ENCODE results near the gene SH3RF3. TPM values are rescaled to one million over a fixed set of nuclear protein-coding genes. Genes with fewer than 3 reads are reported as not detected.
A peak's percentile ranks its signal among the peaks of the same experiment; 100 is the strongest.

The SH3RF3 gene
- total RNA-seq, 2 experiments from 2014 or later = 1.9 to 2.3 TPM

DNA sequence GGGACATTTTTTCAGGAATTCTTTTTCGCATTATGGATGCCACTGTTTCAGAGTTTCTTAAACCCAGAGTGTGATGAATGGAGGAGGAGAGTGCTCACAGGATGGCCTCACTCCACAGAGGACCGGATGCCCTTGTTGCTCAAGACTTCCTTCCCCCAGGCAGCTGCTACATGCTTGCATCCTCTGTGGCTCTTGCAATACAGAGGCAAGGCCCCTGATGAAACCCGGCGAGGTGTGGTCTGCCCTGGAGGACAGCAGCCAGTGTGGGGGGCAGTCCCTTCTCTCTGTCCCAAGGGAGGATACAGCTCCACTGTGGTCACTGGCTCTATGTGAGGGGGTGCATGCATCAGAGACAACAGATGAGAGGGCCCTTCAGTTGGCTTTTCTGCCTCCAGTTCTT lies 109.6 kb downstream of the SH3RF3 start:
- peak; percentile 98 for ATAC-seq
- Mint-ChIP-seq H3K9me3 (no peaks in the 10 kb centered on the region), H3K36me3 (ENCODE audit: low read depth) (no peaks in the 10 kb centered on the region), H3K4me3 (no peak overlapping the region), H3K27ac (peak overlapping the region; percentile 68), H3K27me3 (no peaks in the 10 kb centered on the region), H3K4me1 (ENCODE audit: low read depth) (peaks cover 19% of the 10 kb centered on the region)
- intact Hi-C loops (cut with micrococcal nuclease) = no loop called here
- peak; percentile 67 for DNase-seq
- TF ChIP-seq CTCF (IDR thresholded peaks at IDR 0.05) = no peak
- ChIA-PET POLR2A (interaction anchor here (0.9 kb wide), 1 partner anchor 22 kb away, joined by 3 read pairs; no protein-coding TSS in a partner anchor), CTCF (interaction anchor here (0.6 kb wide), 1 partner anchor 10 kb away, joined by 3 read pairs; no protein-coding TSS in a partner anchor)

DNA sequence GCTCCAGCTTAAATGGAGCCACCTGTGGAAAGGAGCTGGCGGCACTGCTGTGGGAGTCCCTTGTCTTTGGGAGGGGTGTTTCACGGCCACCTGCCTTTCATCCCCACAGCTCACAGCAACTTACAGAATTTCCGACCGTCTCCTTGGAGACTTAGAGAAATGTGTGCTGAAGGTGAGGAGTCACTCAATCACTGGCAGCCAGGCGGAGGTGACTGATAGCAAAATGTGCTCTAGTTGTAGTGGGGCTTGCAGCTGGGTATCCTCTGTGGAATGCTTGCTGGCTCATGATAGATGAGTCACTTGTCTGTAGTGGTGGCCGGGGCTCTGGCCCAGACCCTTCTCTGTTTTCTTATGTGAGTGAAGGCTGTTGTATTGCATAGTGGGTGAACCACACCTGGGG lies 110.7 kb downstream of the SH3RF3 start:
- no peaks in the 10 kb centered on the region for H3K36me3 Mint-ChIP-seq (ENCODE audit: low read depth)
- no peak overlapping the region for H3K4me3 Mint-ChIP-seq
- peaks cover 19% of the 10 kb centered on the region for H3K4me1 Mint-ChIP-seq (ENCODE audit: low read depth)
- H3K9me3 Mint-ChIP-seq = no peaks in the 10 kb centered on the region
- intact Hi-C loops (cut with micrococcal nuclease) = no loop called here
- no peak overlapping the region for H3K27ac Mint-ChIP-seq
- TF ChIP-seq CTCF (IDR thresholded peaks at IDR 0.05) = no peak
- ChIA-PET POLR2A (no interaction called here), CTCF (no interaction called here)
- H3K27me3 Mint-ChIP-seq = no peaks in the 10 kb centered on the region
- ATAC-seq (no peak), DNase-seq (no peak)

GRCh38 chr2:109242210-109242653 lies 113.2 kb downstream of the SH3RF3 start:
- H3K27ac Mint-ChIP-seq = no peak overlapping the region
- ATAC-seq = no peak
- CTCF ChIA-PET = no interaction called here

GRCh38 chr2:109242654-109243331 lies 113.8 kb downstream of the SH3RF3 start:
- DNase-seq (no peak), ATAC-seq (no peak)
- H3K36me3 Mint-ChIP-seq (ENCODE audit: low read depth) = no peaks in the 10 kb centered on the region
- intact Hi-C loops (cut with micrococcal nuclease) = no loop called here
- no peak overlapping the region for H3K4me3 Mint-ChIP-seq
- no peak overlapping the region for H3K27ac Mint-ChIP-seq
- POLR2A ChIA-PET = no interaction called here
- CTCF ChIA-PET = no interaction called here
- peaks cover 13% of the 10 kb centered on the region for H3K4me1 Mint-ChIP-seq (ENCODE audit: low read depth)
- H3K27me3 Mint-ChIP-seq = no peaks in the 10 kb centered on the region
- TF ChIP-seq CTCF (IDR thresholded peaks at IDR 0.05) = no peak
- no peaks in the 10 kb centered on the region for H3K9me3 Mint-ChIP-seq

More at GRCh38 chr2:109242210-109242653, 113.2 kb downstream of the SH3RF3 start:
- no peak for DNase-seq
- H3K4me1 Mint-ChIP-seq (ENCODE audit: low read depth) = peaks cover 12% of the 10 kb centered on the region
- POLR2A ChIA-PET = no interaction called here
- no peak overlapping the region for H3K4me3 Mint-ChIP-seq
- H3K36me3 Mint-ChIP-seq (ENCODE audit: low read depth) = no peaks in the 10 kb centered on the region
- TF ChIP-seq CTCF (IDR thresholded peaks at IDR 0.05) = no peak
- H3K9me3 Mint-ChIP-seq = no peaks in the 10 kb centered on the region
- H3K27me3 Mint-ChIP-seq = no peaks in the 10 kb centered on the region
- intact Hi-C loops (cut with micrococcal nuclease) = no loop called here

DNA sequence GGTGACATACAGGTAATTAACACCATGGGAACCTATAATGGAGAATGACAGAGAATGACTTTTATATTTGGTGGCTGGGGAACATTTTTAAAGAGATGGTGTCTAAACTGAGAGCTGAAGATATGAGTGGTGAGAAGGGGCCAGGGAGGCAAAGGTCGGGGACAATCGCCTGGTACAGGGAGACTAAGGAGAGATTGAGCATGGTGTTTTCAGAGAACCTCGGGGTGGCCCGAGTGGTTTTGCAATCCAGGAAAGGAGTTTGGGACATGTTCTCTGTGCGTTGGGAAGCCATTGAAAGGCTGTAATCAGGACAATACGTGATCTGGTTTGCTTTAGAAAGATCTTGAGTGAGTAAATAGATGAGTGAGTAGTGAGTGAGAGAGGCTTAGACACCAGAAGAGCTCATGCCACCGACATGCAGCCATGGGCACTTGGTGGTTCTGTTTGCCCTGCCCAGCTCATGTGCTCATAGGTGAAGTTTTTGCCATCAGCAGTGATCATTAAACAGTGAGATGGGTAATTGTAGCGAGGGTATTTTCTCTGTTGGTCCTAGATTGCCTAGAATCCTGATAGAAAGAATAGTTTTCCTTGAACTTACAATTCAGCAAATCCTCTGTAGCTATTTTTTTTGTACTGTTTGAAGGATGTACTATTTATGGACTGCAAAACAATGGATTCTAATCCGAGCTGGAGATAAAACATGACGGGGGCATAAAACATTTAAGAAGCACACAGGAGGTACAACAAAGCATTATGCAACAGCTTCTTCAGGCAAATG lies 114.7 kb downstream of the SH3RF3 start:
- no peak for TF ChIP-seq CTCF (IDR thresholded peaks at IDR 0.05)
- intact Hi-C loops (cut with micrococcal nuclease) = no loop called here
- H3K36me3 Mint-ChIP-seq (ENCODE audit: low read depth) = no peaks in the 10 kb centered on the region
- ChIA-PET POLR2A (interaction anchor here (1.6 kb wide), 1 partner anchor 17 kb away, joined by 4 read pairs; no protein-coding TSS in a partner anchor), CTCF (no interaction called here)
- peaks cover 10% of the 10 kb centered on the region for H3K4me1 Mint-ChIP-seq (ENCODE audit: low read depth)
- no peaks in the 10 kb centered on the region for H3K9me3 Mint-ChIP-seq
- DNase-seq (no peak), ATAC-seq (no peak)
- no peaks in the 10 kb centered on the region for H3K27me3 Mint-ChIP-seq
- no peak overlapping the region for H3K27ac Mint-ChIP-seq
- H3K4me3 Mint-ChIP-seq = no peak overlapping the region

Measured in activated CD8-positive, alpha-beta T cell treated with anti-CD3 and anti-CD28 coated beads for 36 hours (primary cell).